Measurements from ENCODE around the gene C10orf90. TPM values are rescaled to one million over a fixed set of nuclear protein-coding genes. Genes with fewer than 3 reads are reported as not detected.

Gene C10orf90
- total and polyA plus RNA-seq, 4 donors, result 0.05 to 0.25 TPM; not detected in 2

DNA sequence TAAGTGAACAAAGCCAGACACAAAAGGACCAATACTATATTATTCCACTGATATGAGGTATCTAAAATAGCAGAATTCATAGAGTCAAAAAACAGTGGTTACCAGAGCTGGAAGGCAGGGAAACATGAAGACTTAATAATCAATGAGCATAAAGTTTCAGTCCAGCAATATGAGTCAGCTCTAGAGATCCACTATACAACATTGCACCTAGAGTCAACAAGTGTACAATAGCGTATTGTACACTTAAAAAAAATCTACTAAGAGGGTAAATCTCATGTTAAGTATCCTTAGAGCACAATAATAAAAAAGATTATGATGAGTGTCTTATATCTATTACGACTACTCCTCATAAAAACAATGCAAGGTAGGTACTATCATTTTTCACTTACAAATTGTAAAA, 36.1 kb downstream of the C10orf90 start:
- DNase-seq (ENCODE audit: low spot score), result no peak
- H3K27ac ChIP-seq (ENCODE audit: low read depth in 1 of 2, low read length in 2 of 2), result no peak overlapping the region
- no peaks in the 10 kb centered on the region for H3K4me1 ChIP-seq (ENCODE audit: control insufficient read depth in 4 of 4, insufficient read depth in 4 of 4, low read length in 3 of 4)
- no peaks in the 10 kb centered on the region for H3K9me3 ChIP-seq (ENCODE audit: control insufficient read depth in 4 of 4, low read length in 3 of 4)
- WGBS, result 79% methylated on average over 2 of the region's 2 CpGs
- H3K9ac ChIP-seq (ENCODE audit: low read depth in 1 of 2, low read length in 2 of 2), result no peak overlapping the region
- no peak for TF ChIP-seq HNF4A (conservative IDR thresholded peaks at IDR 0.05)
- no peak overlapping the region for H3K4me3 ChIP-seq (ENCODE audit: low read depth in 1 of 3, low read length in 3 of 3)
- no peaks in the 10 kb centered on the region for H3K36me3 ChIP-seq (ENCODE audit: control insufficient read depth in 4 of 4, insufficient read depth in 3 of 4, low read depth in 1 of 4, low read length in 3 of 4)
- H3K27me3 ChIP-seq (ENCODE audit: control insufficient read depth in 4 of 4, insufficient read depth in 4 of 4, low read length in 3 of 4), result no peaks in the 10 kb centered on the region

DNA sequence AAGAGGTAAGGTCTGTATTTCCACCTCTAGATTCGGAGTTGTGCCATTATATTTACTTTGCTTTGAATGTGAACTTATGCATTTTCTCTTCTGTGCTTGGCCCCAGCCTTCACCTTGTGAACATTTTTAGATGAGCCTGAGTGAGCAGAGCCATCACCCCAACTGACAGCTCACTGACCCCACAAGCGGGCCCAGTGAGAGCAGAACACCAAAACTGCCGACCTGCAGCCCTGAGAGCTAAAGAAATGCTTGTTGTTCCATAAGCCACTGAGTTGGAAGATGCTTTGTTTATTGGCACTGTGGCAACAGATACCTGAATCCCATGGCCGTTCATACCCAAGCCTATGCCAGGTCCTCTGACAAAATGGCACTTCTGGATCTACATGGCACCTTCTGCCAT, 37.8 kb downstream of the C10orf90 start:
- Histone ChIP-seq H3K27ac (ENCODE audit: low read depth in 1 of 2, low read length in 2 of 2) (no peak overlapping the region), H3K9ac (ENCODE audit: low read depth in 1 of 2, low read length in 2 of 2) (no peak overlapping the region), H3K4me3 (ENCODE audit: low read depth in 1 of 3, low read length in 3 of 3) (no peak overlapping the region), H3K4me1 (ENCODE audit: control insufficient read depth in 4 of 4, insufficient read depth in 4 of 4, low read length in 3 of 4) (no peaks in the 10 kb centered on the region), H3K36me3 (ENCODE audit: control insufficient read depth in 4 of 4, insufficient read depth in 3 of 4, low read depth in 1 of 4, low read length in 3 of 4) (no peaks in the 10 kb centered on the region), H3K9me3 (ENCODE audit: control insufficient read depth in 4 of 4, low read length in 3 of 4) (no peaks in the 10 kb centered on the region), H3K27me3 (ENCODE audit: control insufficient read depth in 4 of 4, insufficient read depth in 4 of 4, low read length in 3 of 4) (no peaks in the 10 kb centered on the region)
- no peak for TF ChIP-seq NR2F2 (IDR thresholded peaks at IDR 0.05)
- TF ChIP-seq YY1 (IDR thresholded peaks at IDR 0.05), result no peak
- no peak for TF ChIP-seq FOXA2 (IDR thresholded peaks at IDR 0.05)
- TF ChIP-seq EGR1 (IDR thresholded peaks at IDR 0.05; ENCODE audit: low read depth in 2 of 2), result no peak
- TF ChIP-seq, protein P1, sequence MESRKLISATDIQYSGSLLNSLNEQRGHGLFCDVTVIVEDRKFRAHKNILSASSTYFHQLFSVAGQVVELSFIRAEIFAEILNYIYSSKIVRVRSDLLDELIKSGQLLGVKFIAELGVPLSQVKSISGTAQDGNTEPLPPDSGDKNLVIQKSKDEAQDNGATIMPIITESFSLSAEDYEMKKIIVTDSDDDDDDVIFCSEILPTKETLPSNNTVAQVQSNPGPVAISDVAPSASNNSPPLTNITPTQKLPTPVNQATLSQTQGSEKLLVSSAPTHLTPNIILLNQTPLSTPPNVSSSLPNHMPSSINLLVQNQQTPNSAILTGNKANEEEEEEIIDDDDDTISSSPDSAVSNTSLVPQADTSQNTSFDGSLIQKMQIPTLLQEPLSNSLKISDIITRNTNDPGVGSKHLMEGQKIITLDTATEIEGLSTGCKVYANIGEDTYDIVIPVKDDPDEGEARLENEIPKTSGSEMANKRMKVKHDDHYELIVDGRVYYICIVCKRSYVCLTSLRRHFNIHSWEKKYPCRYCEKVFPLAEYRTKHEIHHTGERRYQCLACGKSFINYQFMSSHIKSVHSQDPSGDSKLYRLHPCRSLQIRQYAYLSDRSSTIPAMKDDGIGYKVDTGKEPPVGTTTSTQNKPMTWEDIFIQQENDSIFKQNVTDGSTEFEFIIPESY (IDR thresholded peaks at IDR 0.05), result no peak
- DNase-seq (ENCODE audit: low spot score), result no peak
- 77% methylated on average over 4 of the region's 4 CpGs for WGBS

DNA sequence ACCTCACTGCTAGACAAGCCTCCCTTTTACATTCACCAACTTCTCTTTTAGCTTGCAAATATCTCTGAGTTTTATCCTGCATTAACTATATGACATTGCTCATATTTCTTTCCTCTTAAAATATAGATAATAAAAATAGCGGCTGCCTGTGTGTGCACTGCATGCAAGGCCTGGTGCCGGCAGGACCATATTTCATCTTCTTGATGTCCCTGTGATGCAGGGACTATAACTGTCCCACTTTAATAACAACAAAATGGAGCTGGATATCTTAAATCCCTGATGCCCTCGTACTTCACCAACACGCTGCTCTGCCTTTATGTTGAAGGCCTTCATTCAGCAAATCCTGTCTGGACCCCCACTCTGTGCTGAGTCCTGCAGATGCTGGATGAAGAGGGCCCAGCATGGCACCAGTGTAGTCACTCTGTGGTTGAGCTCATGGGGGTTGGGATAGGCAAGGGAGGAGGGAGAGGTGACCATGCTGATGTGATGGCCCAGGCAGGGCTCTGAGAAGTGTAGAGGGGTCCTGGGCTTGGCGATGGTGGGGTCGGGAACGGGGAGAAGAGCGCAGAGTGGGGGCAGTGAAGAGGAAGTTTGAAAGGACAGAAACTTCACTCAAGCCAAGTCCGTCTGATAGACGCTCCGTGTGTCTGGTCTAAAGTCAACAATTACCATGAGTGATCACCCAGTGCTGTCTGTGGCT, 40.4 kb downstream of the C10orf90 start:
- no peaks in the 10 kb centered on the region for H3K27me3 ChIP-seq (ENCODE audit: control insufficient read depth in 4 of 4, insufficient read depth in 4 of 4, low read length in 3 of 4)
- H3K4me1 ChIP-seq (ENCODE audit: control insufficient read depth in 4 of 4, insufficient read depth in 4 of 4, low read length in 3 of 4), result no peaks in the 10 kb centered on the region
- H3K9me3 ChIP-seq (ENCODE audit: control insufficient read depth in 4 of 4, low read length in 3 of 4), result no peaks in the 10 kb centered on the region
- no peak for TF ChIP-seq FOXA2 (IDR thresholded peaks at IDR 0.05)
- no peak for TF ChIP-seq RAD21 (IDR thresholded peaks at IDR 0.05)
- TF ChIP-seq TAF1 (conservative IDR thresholded peaks at IDR 0.05), result no peak
- no peak for TF ChIP-seq FOXA1 (IDR thresholded peaks at IDR 0.05)
- no peak for TF ChIP-seq HNF4G (IDR thresholded peaks at IDR 0.05)
- TF ChIP-seq, protein P1 (IDR thresholded peaks at IDR 0.05), result no peak
- TF ChIP-seq, protein P2, sequence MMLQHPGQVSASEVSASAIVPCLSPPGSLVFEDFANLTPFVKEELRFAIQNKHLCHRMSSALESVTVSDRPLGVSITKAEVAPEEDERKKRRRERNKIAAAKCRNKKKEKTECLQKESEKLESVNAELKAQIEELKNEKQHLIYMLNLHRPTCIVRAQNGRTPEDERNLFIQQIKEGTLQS (IDR thresholded peaks at IDR 0.05), result no peak
- TF ChIP-seq, protein P3, sequence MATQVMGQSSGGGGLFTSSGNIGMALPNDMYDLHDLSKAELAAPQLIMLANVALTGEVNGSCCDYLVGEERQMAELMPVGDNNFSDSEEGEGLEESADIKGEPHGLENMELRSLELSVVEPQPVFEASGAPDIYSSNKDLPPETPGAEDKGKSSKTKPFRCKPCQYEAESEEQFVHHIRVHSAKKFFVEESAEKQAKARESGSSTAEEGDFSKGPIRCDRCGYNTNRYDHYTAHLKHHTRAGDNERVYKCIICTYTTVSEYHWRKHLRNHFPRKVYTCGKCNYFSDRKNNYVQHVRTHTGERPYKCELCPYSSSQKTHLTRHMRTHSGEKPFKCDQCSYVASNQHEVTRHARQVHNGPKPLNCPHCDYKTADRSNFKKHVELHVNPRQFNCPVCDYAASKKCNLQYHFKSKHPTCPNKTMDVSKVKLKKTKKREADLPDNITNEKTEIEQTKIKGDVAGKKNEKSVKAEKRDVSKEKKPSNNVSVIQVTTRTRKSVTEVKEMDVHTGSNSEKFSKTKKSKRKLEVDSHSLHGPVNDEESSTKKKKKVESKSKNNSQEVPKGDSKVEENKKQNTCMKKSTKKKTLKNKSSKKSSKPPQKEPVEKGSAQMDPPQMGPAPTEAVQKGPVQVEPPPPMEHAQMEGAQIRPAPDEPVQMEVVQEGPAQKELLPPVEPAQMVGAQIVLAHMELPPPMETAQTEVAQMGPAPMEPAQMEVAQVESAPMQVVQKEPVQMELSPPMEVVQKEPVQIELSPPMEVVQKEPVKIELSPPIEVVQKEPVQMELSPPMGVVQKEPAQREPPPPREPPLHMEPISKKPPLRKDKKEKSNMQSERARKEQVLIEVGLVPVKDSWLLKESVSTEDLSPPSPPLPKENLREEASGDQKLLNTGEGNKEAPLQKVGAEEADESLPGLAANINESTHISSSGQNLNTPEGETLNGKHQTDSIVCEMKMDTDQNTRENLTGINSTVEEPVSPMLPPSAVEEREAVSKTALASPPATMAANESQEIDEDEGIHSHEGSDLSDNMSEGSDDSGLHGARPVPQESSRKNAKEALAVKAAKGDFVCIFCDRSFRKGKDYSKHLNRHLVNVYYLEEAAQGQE (IDR thresholded peaks at IDR 0.05), result no peak
- TF ChIP-seq NR2F2 (IDR thresholded peaks at IDR 0.05), result no peak
- TF ChIP-seq RXRA (IDR thresholded peaks at IDR 0.05), result no peak
- TF ChIP-seq HNF4A (conservative IDR thresholded peaks at IDR 0.05), result no peak
- no peak for TF ChIP-seq EGR1 (IDR thresholded peaks at IDR 0.05; ENCODE audit: low read depth in 2 of 2)
- TF ChIP-seq, protein P4, sequence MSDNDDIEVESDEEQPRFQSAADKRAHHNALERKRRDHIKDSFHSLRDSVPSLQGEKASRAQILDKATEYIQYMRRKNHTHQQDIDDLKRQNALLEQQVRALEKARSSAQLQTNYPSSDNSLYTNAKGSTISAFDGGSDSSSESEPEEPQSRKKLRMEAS (IDR thresholded peaks at IDR 0.05), result no peak
- no peak for TF ChIP-seq SP1 (IDR thresholded peaks at IDR 0.05)
- no peak overlapping the region for H3K9ac ChIP-seq (ENCODE audit: low read depth in 1 of 2, low read length in 2 of 2)
- H3K36me3 ChIP-seq (ENCODE audit: control insufficient read depth in 4 of 4, insufficient read depth in 3 of 4, low read depth in 1 of 4, low read length in 3 of 4), result no peaks in the 10 kb centered on the region
- no peak for DNase-seq (ENCODE audit: low spot score)
- H3K4me3 ChIP-seq (ENCODE audit: low read depth in 1 of 3, low read length in 3 of 3), result no peak overlapping the region
- H3K27ac ChIP-seq (ENCODE audit: low read depth in 1 of 2, low read length in 2 of 2), result no peak overlapping the region
- WGBS, result 81% methylated on average over 11 of the region's 11 CpGs

Measured in liver (tissue), 9 donors.